ENCODE measurements around the gene MS4A12. TPM values are rescaled to one million over a fixed set of nuclear protein-coding genes. Genes with fewer than 3 reads are reported as not detected.
"Not testable (repeated sequence)": the region's sequence is repeated elsewhere in the genome, so short reads cannot be mapped to it uniquely, and the experiment has no call there.

Gene MS4A12
- polyA plus RNA-seq, 2 of the 4 experiments (the other 2 are of a cell fraction): not detected

DNA sequence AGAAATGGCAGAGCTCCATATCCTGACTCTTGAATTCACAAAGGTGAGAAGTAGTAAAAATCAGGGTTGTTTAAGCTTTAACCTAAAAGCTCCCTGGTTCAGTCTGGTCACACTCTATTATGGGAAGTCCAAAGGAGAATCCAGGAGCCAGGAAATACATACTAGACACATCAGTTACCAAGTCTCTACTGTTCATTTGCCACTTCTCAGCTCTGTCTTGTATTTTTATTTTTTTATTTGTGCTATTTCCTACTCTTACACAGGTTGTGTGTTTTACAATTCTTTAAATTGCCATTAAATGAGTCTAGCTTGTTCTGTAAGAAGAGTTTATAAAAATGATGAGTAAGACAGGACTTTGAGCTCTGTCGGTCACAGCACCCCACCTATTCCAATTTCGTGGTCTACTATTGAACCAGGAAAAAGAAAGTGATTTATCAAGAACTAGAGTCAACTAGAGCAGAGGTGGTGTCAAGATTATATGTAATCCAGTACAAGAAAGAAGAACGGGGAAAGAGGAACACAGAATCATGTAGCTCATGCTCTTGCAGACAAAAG is 9.7 kb downstream of the MS4A12 start (continued):
- no peak for TF ChIP-seq NPAS2 (CRISPR knock-in tag; IDR thresholded peaks at IDR 0.05; ENCODE audit: borderline replicate concordance)

DNA sequence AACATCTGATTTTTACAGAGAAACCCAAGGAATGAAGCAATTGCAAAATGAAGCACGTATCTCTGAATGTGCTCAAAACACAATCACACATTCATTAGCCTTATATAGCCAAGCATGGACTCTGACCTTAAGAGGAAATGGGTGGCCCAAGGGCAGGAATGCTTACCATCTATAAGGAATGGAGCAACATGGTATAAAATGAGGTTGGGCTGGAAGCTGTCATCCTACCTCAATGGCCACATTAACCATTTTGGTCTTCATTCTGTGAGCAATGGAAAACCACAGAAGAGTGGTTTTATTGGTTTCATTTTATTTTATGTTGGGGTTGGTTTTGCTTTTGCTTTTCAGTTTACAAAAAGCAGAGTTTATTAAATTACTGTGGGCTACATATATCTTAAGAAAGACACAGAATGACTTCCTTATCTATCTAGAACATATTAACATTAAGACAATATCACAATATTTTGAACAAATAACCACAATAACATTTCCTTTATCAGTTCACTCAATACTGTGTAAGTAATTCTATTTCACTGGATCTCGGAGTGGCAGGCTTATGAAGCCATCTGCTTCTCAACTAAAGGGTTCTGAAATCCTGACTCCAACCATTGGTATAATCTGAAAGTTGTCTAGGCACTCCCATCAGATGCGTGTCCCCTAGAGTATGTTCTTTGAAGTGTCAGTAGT is 11.8 kb downstream of the MS4A12 start:
- ATAC-seq (no peak), FAIRE-seq (no peak), DNase-seq (ENCODE audit: low read depth in 1 of 2, low spot score in 1 of 2) (no peak)
- Histone ChIP-seq H3K27ac (no peak overlapping the region), H3K4me1 (no peaks in the 10 kb centered on the region), H3K4me2 (no peak overlapping the region), H3K4me3 (no peak overlapping the region), H3K9me3 (no peaks in the 10 kb centered on the region)
- TF ChIP-seq, protein P1, sequence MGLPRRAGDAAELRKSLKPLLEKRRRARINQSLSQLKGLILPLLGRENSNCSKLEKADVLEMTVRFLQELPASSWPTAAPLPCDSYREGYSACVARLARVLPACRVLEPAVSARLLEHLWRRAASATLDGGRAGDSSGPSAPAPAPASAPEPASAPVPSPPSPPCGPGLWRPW (IDR thresholded peaks at IDR 0.05): no peak
- no peak for TF ChIP-seq BHLHE40 (IDR thresholded peaks at IDR 0.05; ENCODE audit: low read depth, low read length)
- no peak for TF ChIP-seq NR3C1 (IDR thresholded peaks at IDR 0.05)
- TF ChIP-seq EHF (CRISPR knock-in tag; IDR thresholded peaks at IDR 0.05): no peak
- no peak for TF ChIP-seq ESRRA (IDR thresholded peaks at IDR 0.05; ENCODE audit: borderline replicate concordance, low read length)
- no peak for TF ChIP-seq CEBPB (IDR thresholded peaks at IDR 0.05)
- TF ChIP-seq ZFP36 (IDR thresholded peaks at IDR 0.05; ENCODE audit: borderline replicate concordance, partially characterized antibody): no peak
- no peak for TF ChIP-seq HOXA7 (CRISPR knock-in tag; IDR thresholded peaks at IDR 0.05)
- TF ChIP-seq CTCF (IDR thresholded peaks at IDR 0.05): no peak
- no peak for TF ChIP-seq TFCP2L1 (CRISPR knock-in tag; IDR thresholded peaks at IDR 0.05)
- no peak for TF ChIP-seq CHD2 (IDR thresholded peaks at IDR 0.05; ENCODE audit: low read length, partially characterized antibody)
- ChIA-PET CTCF (interaction anchor here (1.0 kb wide), 1 partner anchor 141 kb away, joined by 3 read pairs; no protein-coding TSS in a partner anchor), POLR2A (no interaction called here)
- under 1% methylated on average over 3 of the region's 3 CpGs for WGBS (ENCODE audit: missing lambda C conversion rate)

DNA sequence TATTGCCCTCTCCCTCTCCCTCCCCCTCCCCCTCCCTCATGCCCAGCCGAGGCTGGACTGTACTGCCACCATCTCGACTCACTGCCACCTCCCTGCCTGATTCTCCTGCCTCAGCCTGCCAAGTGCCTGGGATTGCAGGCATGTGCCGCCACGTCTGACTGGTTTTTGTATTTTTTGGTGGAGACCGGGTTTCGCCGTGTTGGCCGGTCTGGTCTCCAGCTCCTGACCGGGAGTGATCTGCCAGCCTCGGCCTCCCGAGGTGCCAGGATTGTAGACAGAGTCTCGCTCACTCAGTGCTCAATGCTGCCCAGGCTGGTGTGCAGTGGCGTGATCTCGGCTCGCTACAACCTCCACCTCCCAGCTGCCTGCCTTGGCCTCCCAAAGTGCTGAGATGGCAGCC is 17.0 kb downstream of the MS4A12 start:
- DNase-seq (ENCODE audit: low read depth in 1 of 2, low spot score in 1 of 2); ATAC-seq; H3K9me3 ChIP-seq; CTCF ChIA-PET; H3K27ac ChIP-seq; FAIRE-seq; H3K4me2 ChIP-seq; POLR2A ChIA-PET; H3K4me3 ChIP-seq; H3K4me1 ChIP-seq: not testable (repeated sequence)
- 45% methylated on average over 15 of the region's 15 CpGs for WGBS (ENCODE audit: missing lambda C conversion rate)

DNA sequence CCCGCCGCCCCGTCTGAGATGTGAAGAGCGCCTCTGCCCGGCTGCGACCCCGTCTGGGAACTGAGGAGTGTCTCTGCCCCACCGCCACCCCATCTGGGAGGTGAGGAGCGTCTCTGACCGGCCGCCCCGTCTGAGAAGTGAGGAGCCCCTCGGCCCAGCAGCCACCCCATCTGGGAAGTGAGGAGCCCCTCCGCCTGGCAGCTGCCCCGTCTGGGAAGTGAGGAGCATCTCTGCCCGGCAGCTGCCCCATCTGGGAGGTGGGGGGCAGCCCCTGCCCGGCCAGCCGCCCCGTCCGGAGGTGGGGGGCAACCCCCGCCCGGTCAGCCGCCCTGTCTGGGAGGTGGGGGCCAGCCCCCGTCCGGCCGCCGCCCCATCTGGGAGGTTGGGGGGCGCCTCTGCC is 17.6 kb downstream of the MS4A12 start:
- H3K27ac ChIP-seq; FAIRE-seq; ATAC-seq; CTCF ChIA-PET; H3K4me3 ChIP-seq; POLR2A ChIA-PET; H3K4me1 ChIP-seq; H3K9me3 ChIP-seq; H3K4me2 ChIP-seq; DNase-seq (ENCODE audit: low read depth in 1 of 2, low spot score in 1 of 2): not testable (repeated sequence)
- 69% methylated on average over 5 of the region's 28 CpGs for WGBS (ENCODE audit: missing lambda C conversion rate)

DNA sequence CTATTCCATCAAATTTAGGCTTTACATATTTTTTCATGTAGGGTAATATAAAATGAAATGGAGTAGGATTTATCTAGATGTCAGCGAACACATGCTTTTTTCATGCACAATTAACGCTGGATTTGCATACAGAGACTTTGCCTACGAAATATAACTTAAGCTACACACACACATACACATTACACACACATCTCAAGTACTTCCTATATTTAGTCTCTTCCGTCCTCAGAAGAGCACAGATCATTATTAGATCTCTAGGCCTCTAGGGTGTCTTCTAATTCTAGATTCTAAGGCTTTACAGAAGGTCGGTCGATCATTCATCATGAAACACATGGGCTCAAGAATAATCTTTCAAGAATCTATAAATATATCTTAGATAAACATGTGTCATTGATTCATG is 18.8 kb downstream of the MS4A12 start:
- 11% methylated on average over 6 of the region's 6 CpGs for WGBS (ENCODE audit: missing lambda C conversion rate)
- Histone ChIP-seq H3K27ac (no peak overlapping the region), H3K4me1 (no peaks in the 10 kb centered on the region), H3K4me3 (no peak overlapping the region), H3K9me3 (no peaks in the 10 kb centered on the region), H3K4me2 (no peak overlapping the region)
- DNase-seq (ENCODE audit: low read depth in 1 of 2, low spot score in 1 of 2) (no peak), FAIRE-seq (no peak), ATAC-seq (no peak)
- ChIA-PET CTCF (no interaction called here), POLR2A (no interaction called here)
- TF ChIP-seq, protein P1 (IDR thresholded peaks at IDR 0.05): no peak
- no peak for TF ChIP-seq RNF2 (IDR thresholded peaks at IDR 0.05; ENCODE audit: borderline replicate concordance, low read depth)
- TF ChIP-seq MAFK (IDR thresholded peaks at IDR 0.05; ENCODE audit: partially characterized antibody): no peak
- TF ChIP-seq RCOR1 (IDR thresholded peaks at IDR 0.05; ENCODE audit: low read depth, low read length): no peak
- TF ChIP-seq RFX5 (IDR thresholded peaks at IDR 0.05): no peak
- no peak for TF ChIP-seq SMC3 (IDR thresholded peaks at IDR 0.05)
- no peak for TF ChIP-seq CHD4 (IDR thresholded peaks at IDR 0.05; ENCODE audit: borderline replicate concordance)
- TF ChIP-seq HOXA7 (CRISPR knock-in tag; IDR thresholded peaks at IDR 0.05): no peak
